ENCODE data around the gene TMC1.

The TMC1 gene

GRCh38 chr9:72658703-72659102 is 137.3 kb downstream of the TMC1 start:
- no peak for DNase-seq
- no peak overlapping the region for H3K4me3 ChIP-seq (ENCODE audit: low read depth, low read length)
- TF ChIP-seq CTCF (IDR thresholded peaks at IDR 0.05; ENCODE audit: low read depth, low read length) = no peak

GRCh38 chr9:72661401-72662135 is 140.2 kb downstream of the TMC1 start:
- H3K4me3 ChIP-seq (ENCODE audit: low read depth, low read length) = no peak overlapping the region
- no peaks in the 10 kb centered on the region for H3K9me3 ChIP-seq (ENCODE audit: severe bottlenecking)
- no peaks in the 10 kb centered on the region for H3K27me3 ChIP-seq (ENCODE audit: insufficient read depth, low read depth, severe bottlenecking)
- DNase-seq = no peak
- H3K36me3 ChIP-seq = no peaks in the 10 kb centered on the region
- no peak overlapping the region for H3K27ac ChIP-seq
- no peak for TF ChIP-seq CTCF (IDR thresholded peaks at IDR 0.05; ENCODE audit: low read depth, low read length)

More at GRCh38 chr9:72658703-72659102, 137.3 kb downstream of the TMC1 start:
- H3K27ac ChIP-seq = no peak overlapping the region
- H3K27me3 ChIP-seq (ENCODE audit: insufficient read depth, low read depth, severe bottlenecking) = no peaks in the 10 kb centered on the region
- no peaks in the 10 kb centered on the region for H3K36me3 ChIP-seq
- no peaks in the 10 kb centered on the region for H3K9me3 ChIP-seq (ENCODE audit: severe bottlenecking)

GRCh38 chr9:72665421-72665820 is 144.0 kb downstream of the TMC1 start:
- TF ChIP-seq CTCF (IDR thresholded peaks at IDR 0.05; ENCODE audit: low read depth, low read length) = no peak
- H3K9me3 ChIP-seq (ENCODE audit: severe bottlenecking) = no peaks in the 10 kb centered on the region
- DNase-seq = no peak

GRCh38 chr9:72667181-72667580 is 145.8 kb downstream of the TMC1 start:
- no peaks in the 10 kb centered on the region for H3K9me3 ChIP-seq (ENCODE audit: severe bottlenecking)
- DNase-seq = no peak
- H3K27me3 ChIP-seq (ENCODE audit: insufficient read depth, low read depth, severe bottlenecking) = no peaks in the 10 kb centered on the region
- H3K27ac ChIP-seq = no peak overlapping the region
- no peak overlapping the region for H3K4me3 ChIP-seq (ENCODE audit: low read depth, low read length)
- no peaks in the 10 kb centered on the region for H3K36me3 ChIP-seq
- no peak for TF ChIP-seq CTCF (IDR thresholded peaks at IDR 0.05; ENCODE audit: low read depth, low read length)

More at GRCh38 chr9:72665421-72665820, 144.0 kb downstream of the TMC1 start:
- Histone ChIP-seq H3K27ac (no peak overlapping the region), H3K4me3 (ENCODE audit: low read depth, low read length) (no peak overlapping the region), H3K27me3 (ENCODE audit: insufficient read depth, low read depth, severe bottlenecking) (no peaks in the 10 kb centered on the region), H3K36me3 (no peaks in the 10 kb centered on the region)

GRCh38 chr9:72674961-72675360 is 153.6 kb downstream of the TMC1 start:
- H3K9me3 ChIP-seq (ENCODE audit: severe bottlenecking) = no peaks in the 10 kb centered on the region
- TF ChIP-seq CTCF (IDR thresholded peaks at IDR 0.05; ENCODE audit: low read depth, low read length) = no peak
- no peaks in the 10 kb centered on the region for H3K27me3 ChIP-seq (ENCODE audit: insufficient read depth, low read depth, severe bottlenecking)
- no peak overlapping the region for H3K4me3 ChIP-seq (ENCODE audit: low read depth, low read length)
- H3K27ac ChIP-seq = no peak overlapping the region
- no peaks in the 10 kb centered on the region for H3K36me3 ChIP-seq
- no peak for DNase-seq

GRCh38 chr9:72675586-72675985 is 154.2 kb downstream of the TMC1 start:
- Histone ChIP-seq H3K27ac (no peak overlapping the region), H3K4me3 (ENCODE audit: low read depth, low read length) (no peak overlapping the region), H3K27me3 (ENCODE audit: insufficient read depth, low read depth, severe bottlenecking) (no peaks in the 10 kb centered on the region), H3K9me3 (ENCODE audit: severe bottlenecking) (no peaks in the 10 kb centered on the region), H3K36me3 (no peaks in the 10 kb centered on the region)
- TF ChIP-seq CTCF (IDR thresholded peaks at IDR 0.05; ENCODE audit: low read depth, low read length) = no peak
- no peak for DNase-seq

All from WERI-Rb-1 (cell line).